Kidney epithelial cell (primary cell): Measurements from ENCODE around the gene CBLIF. TPM values are rescaled to one million over a fixed set of nuclear protein-coding genes. Genes with fewer than 3 reads are reported as not detected.

Experiments
- DNase-seq: peaks from one replicate; pipeline ENCODE4 v3.0.0-alpha.2; 2010; ENCODE audit warnings: low read depth
- H3K27me3 ChIP-seq: 2 replicates; pipeline ENCODE4 v1.6.0; 2011; ENCODE audit warnings: low read length; ENCODE audit not compliant: control insufficient read depth, insufficient read depth
- H3K36me3 ChIP-seq: 2 replicates; pipeline ENCODE4 v1.5.1; 2011; ENCODE audit warnings: low read length; ENCODE audit not compliant: control insufficient read depth, insufficient read depth
- H3K4me3 ChIP-seq: 2 replicates; pipeline ENCODE4 v1.5.1; 2011; ENCODE audit warnings: low read depth, mild to moderate bottlenecking, control low read depth, low read length
- CTCF ChIP-seq: IDR thresholded peaks from 2 replicates; pipeline ENCODE4 v1.5.1; 2011; ENCODE audit warnings: mild to moderate bottlenecking, moderate library complexity, low read length, control low read depth, inconsistent platforms; ENCODE audit not compliant: insufficient read depth, poor library complexity, severe bottlenecking
- total RNA-seq: library from RNA; depleted of rRNA; stranded (reverse); fragments of >200 nt; gene quantifications from 2 replicates; pipeline ENCODE4 v1.2.3, GENCODE V29; 2015

CBLIF gene
- total RNA-seq, 1 donor from 2014 or later = not detected

DNA sequence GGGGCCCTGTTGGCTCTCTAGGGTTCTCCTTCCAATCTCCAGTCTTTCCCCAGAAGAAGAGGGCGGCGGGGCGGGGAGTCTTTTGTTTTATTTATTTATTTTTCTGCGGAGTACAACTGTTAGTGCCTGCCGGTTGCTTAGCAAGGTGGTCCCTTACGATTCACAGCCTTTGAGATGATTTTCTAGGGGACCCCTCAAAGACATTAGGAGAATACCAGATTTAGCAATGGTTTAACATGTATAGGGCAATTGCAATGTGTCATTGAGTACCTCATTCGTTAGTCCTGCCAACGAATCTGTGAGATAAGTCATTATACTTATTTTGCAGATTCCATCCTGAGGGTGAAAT, 34.4 kb downstream of the CBLIF start:
- Histone ChIP-seq H3K4me3 (peak overlapping the region; percentile 65), H3K36me3 (peaks cover 4% of the 10 kb centered on the region), H3K27me3 (no peaks in the 10 kb centered on the region)
- TF ChIP-seq CTCF = no peak
- DNase-seq = no peak

- H3K27me3 ChIP-seq = no peaks in the 10 kb centered on the region
- TF ChIP-seq CTCF = peak; percentile 43
- peak within 1 kb of the TSS; percentile 65 for H3K4me3 ChIP-seq
- DNase-seq = peak; percentile 42
- H3K36me3 ChIP-seq = peaks cover 4% of the 10 kb centered on the region
Observed at GRCh38 chr11:59810189-59810910, 34.9 kb downstream of the CBLIF start, which contains the start of gene MRPL16. Gene MRPL16, minus strand, starts transcription at chr11:59810778. Its CDS starts 120 bp downstream, at chr11:59810658.

DNA sequence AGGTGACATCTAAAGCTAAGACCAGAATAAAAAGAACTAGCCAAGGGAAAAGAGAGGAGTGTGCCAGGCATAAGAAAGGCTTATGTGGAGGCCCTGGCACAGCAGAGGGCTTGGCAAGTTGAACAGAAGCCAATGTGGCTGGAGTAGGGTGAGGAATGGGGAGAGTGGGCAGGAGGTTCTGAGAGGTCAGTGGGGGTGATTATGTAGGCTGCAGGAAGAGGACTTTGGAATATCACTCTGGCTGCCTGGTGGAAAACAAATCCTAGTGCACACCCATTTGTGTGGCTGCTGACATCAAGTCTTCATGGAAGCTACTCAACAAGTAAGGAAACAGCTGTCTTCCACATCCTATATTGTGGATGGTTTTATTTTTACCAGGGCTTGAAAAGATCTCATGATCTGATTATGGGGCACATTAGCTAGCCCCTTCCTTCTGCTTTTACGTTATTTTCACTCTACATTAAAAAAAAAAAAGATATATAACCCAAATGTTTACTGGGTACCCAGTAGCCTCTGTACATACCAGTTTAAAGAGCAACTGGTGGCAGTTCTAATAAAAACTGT, 38.2 kb downstream of the CBLIF start:
- TF ChIP-seq CTCF = no peak
- Histone ChIP-seq H3K36me3 (peaks cover 5% of the 10 kb centered on the region), H3K4me3 (no peak overlapping the region), H3K27me3 (no peaks in the 10 kb centered on the region)
- no peak for DNase-seq

DNA sequence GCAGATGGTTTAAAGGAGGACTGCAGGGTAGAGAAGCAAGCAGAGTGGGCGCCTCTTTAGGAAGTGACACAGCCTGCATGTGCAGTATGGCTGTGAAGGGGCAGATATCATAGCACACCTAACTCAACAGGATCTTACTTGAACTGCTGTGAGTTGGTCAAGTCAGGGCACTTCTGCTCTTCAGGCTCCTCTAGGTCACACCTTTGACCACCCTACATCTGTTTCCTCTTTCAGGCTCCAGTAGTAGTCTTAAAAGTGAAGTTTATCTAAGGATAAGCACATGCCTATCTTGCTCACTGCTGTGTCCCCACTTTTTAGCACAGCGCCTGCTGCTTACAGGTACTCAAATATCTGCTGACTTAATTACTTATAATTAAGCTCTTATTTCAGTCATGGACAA, 41.2 kb downstream of the CBLIF start:
- no peak for TF ChIP-seq CTCF
- Histone ChIP-seq H3K27me3 (no peaks in the 10 kb centered on the region), H3K4me3 (no peak overlapping the region), H3K36me3 (peaks cover 5% of the 10 kb centered on the region)
- no peak for DNase-seq

DNA sequence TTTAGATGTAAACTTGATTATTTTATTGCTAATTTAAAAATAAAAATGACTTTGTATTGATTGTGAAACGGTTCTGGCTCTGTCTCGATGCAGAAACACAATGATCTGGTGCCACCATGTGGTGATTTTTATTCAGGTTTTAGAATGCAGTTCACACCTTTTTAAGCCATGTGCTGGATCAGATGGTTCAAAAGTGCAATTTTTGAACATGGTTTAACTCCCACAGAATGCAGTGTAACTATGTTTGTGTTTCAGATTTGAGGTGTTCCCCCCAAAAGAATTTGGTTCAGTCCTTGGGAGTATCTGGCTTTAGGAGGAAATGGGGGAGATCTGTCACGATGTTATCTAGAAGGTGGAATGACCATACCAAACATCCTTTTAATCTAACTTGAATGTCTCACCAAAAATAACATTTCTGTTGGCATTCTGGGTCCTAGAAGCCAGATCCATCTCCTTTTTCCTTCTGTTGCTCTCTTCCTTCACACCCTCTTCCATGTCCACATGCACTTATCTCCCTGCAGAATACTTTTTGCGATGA, 42.6 kb downstream of the CBLIF start:
- peaks cover 5% of the 10 kb centered on the region for H3K36me3 ChIP-seq
- no peak for DNase-seq
- no peaks in the 10 kb centered on the region for H3K27me3 ChIP-seq
- H3K4me3 ChIP-seq = no peak overlapping the region
- TF ChIP-seq CTCF = peak; percentile 56
